HG02870 (cell line): ENCODE measurements around the gene AKAP8L.

Experiments
- ATAC-seq: cut with Tn5 transposase; IDR thresholded peaks from one replicate; pipeline ENCODE4 v1.9.1; 2021; ENCODE audit warnings: mild to moderate bottlenecking, moderate library complexity; ENCODE audit not compliant: unreplicated experiment

Gene AKAP8L

DNA sequence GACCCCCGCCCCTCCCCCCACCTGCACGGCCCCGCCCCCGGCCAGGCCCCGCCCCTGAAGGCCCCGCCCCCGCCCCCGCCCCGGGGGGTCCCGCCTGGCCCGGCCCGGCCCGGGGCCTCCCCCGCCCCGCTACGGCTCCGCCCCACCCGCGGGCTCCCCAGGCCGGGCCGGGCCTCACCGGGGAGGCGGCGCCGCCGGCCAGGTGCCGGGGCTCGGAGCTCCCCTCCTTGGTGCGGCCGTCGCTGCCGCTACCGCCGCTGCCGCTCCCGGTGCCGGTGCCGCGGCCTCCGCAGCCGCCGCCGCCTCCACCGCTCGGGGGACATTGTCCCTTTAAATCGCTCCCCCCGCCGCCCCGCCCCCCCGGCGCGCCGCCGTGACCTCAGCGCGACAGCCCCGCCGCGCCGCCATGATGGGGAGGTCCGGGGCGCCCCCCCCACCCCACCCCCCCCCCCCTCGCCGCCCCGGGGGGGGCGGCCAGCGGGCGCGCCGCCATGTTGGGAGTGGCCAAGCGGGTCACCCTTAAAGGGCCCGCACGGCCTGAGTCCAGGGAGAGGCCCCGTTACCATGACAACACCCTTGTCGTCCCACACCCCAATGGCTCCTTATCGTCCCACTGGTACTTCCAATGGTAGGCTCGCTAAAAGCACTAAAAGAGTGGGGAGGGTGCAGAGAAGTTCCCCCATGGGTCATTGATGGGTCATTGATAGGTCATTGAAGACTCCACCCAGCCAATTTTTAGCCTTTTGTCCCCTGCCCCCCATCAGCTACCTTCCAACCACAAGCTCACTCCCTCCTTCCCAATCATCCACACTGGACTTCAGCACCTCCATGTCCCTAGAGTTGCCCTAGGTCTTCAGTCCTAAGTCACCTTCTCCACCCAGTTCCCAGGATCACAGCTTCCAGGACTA, 31.1 kb upstream of the AKAP8L start, which contains the start of gene WIZ:
Gene WIZ, minus strand, starts transcription at position 337 of the 908 bp plus-strand sequence. CDS start 1,649 bp downstream, outside the sequence.
- peak; percentile 47 for ATAC-seq

DNA sequence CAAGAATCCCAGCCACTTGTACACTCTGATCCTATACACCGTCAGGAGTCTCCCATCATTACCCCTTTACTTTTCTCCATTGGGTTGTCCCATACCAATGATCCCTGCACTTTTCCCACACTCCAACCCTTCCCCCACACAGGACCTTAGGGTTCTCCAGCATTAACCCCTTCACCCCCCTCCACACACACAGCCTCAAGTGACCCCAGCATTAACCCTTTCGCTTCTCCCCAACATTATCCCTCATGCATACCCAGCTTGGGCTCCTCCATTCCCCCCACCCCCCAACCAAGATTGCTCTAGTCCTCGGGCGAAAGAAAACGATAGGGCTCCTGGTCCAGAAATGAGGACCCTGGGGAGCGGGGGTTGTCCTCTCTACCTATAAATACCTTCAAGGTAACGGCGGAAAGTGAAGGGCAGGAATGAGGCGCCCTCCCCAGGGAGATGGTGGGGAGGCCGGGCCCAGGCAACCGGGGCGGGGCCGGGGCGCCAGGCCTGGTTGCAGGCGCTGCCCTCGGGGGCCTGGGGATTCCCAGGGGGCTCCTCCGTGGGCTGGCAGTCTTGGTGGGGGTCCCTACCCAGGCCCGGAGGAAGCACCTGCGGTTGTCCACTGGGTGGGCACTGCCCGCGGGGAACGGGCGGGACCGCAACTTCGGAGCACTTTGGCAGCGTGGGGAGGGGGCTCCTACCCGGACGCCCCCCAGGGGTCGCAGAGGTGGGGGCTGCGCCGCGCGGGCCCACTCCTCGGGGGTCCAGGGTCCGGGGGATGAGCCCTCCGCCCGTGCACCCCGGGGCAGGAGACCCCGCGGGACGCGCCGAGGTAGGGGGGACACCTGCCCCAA, 30.2 kb upstream of the AKAP8L start:
- no peak for ATAC-seq

DNA sequence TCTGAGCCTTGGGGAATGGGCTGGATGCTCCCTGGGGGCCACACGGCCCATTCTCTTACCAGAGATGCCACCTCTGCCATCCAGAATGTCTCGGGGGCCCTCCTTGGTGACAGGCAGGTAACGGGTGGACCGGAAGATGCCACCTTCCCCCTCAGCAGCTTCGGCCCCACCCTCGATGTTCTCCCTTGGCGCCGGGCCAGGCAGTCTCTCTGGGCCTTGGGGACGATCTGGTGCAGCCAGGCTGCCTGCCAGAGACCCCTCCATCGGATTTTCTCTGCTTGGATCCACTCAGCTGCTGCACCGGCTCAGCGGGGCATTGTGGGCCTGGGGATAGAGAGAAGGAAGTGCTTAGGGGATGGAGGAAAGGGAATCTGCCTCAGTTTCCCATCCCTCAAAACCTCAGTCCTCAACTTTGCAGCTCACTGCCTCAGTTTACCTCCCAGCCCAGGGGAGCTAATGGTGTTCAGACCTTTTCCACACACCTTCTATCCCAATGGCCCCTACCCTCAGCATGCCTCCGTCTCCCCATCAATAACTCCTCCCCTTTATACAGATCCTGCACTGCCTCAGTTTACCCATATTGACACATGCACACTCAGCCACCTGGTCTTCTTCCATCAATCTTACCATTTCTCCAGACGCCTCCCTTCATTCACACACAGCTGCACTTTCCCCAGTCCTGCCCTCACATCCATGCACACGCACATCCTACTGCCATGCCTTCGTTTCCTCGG, 29.4 kb upstream of the AKAP8L start:
- ATAC-seq, result no peak

DNA sequence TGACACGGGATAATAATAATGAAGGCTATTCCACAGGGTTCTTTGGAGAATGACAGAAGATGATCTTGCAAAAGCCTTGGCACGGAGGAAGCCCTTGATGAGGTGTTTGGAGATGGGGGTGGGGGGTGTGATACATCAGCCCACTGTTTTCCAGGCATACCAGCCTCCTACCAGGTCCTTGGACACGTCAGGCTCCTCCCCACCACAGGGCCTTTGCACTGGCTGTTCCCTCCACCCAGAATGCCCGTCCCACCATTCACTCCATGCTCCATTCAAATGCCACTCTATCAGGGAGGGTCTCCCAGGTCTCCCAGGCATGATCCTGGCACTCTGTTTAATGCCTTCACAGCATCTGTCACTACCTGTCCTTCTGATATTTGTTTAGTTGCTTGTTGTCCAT, 28.3 kb upstream of the AKAP8L start:
- ATAC-seq, result no peak

DNA sequence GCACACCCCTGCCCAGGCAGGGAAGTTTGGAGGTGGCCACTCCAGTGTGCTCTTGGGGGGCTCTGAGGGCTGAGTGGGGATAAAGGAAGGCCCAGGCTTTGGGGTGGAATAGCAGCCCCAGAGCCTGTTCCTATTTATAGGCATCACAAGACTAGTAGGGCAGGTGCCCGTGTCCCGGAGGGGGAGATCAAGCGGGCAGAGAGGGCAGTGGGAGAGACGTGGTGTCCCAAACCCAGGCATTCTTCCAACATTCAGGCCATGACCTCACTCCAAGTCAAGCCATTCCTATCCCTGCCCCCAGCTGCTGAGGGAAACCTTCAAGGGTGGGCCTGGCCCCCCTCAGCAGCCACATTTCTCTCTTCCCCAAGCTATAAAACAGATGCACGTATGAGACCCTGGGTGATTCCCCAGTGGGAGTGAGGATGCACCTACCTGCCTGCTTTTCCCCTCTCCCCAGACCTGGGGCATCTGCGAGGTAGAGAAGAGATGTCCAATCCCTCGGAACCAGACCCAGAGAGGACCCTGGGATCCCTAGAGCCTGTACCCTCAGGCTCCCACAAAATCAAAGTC, 27.1 kb upstream of the AKAP8L start:
- no peak for ATAC-seq

DNA sequence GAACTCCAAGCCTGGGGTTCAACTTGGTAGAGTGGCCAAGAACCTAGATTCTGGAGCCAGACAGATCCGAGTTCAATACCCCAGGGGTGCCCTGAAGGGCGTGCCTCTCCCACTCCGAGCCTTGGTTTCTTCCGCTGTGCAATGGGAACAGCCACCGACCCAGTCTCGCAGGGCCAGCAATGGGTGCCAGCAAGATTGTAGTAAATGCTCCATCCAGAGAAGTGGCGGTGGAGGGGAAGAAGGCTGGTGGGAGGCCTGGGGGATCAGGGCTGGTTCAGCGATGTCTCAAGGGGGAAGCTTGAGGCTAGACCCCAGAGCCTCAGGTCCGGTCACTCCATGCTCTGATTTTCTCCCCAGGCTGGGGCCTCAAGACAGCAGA, 26.4 kb upstream of the AKAP8L start:
- ATAC-seq, result no peak

DNA sequence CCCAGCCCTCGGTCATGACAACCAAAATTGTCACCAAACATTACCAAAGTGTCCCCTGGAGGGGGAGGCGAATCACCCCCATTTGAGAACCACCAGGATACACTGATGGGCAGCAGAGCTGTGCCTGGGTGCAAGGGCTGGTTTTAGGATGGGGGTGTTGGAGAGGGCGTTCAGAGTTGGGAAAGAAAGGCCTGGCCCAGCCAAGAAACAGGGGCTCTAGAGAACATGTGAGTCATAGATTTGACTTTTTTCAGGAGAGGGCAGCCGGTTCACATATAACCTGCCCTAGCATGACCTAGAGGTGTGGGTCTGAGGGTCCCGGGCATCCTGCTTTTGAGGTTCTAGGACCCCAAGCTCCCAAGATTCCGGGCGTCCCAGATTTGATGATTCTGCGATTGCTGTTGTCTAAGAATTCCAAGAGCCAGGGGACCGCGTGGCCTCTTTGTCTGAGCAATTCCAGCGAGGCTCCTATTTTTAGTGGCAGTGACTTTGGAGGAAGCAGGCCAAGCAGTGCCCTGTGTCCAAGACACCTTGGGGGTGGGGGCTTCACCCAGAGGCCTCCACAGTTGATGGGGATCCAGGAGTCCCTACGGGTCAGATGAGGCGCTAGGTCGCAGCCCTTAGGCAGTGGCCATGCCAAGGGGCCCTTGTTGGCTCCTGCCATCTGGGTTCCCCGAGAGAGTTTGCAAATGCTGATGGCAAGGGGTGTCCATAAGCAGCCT, 25.9 kb upstream of the AKAP8L start:
- no peak for ATAC-seq

DNA sequence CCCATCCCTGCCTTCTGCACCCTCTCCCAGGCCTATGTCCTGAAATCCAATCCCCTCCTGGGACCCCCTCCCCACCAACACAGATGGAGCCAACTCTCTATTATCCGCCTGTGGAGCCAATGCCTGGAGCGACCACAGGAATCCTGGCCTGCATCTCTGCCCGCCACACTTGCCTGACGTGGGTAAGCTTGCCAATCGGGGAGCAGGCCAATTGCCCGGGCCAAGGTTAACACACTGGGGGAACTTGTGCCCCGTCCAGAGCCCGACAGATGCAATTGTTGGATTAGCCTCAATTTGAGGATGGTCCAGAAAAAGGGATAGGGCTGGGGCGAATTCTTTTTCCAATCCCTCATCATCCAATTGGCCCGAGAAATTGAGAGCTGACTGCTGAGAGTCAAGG, 25.1 kb upstream of the AKAP8L start:
- no peak for ATAC-seq

DNA sequence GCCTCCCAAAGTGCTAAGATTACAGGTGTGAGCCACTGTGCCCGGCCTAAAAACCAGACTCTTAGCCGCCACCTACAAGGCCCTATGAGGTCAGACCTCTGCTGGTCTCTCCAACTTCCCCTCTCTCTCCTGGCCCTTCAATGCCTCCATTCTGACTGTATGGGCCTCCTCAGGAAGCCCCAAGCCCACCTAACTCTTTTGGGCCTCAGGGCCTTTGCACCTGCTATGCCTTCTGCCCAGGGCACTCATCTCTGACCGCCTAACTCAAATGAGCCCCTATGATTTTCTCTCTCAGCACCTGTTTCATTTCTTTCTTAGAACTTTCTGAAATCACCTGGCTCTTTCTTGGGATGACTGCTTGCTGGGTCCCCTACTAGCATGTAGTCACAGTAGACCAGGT, 24.5 kb upstream of the AKAP8L start:
- ATAC-seq, result no peak

DNA sequence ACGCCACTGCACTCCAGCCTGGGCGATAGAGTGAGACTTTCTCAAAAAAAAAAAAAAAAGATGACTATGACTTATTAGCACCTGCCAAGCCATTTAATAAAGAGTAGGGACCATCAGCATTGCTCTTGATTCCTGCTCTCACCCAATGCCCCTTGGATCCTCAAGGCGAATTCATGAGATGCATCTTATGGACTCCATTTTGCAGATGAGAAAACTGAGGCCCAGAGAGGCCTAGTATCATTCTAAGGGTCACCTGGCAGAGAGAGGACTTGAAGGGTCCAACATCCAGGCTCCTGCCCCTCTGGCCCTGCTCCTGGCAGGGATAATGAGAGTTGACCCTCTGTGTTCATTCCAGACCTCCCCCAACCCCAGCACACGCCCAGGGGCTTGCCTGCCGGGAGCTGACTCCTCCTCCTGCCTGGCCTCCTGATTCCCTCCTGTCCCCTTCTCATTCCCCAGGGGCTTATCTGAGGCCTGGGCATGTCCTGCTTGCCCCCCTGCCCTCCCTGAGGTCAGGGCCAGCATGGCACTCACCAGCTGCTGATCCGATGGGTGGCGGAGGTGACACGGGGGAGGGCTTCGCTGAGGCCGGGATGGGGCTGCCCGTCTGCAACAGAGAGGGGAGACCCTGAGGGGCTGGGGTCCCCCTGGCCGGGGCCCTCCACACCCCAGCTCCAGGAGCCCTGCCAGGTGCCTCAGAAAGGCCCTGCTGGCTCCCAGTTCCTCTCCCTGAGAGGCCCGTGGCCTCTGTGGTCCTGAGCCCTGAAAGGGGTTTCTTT, 23.5 kb upstream of the AKAP8L start:
- no peak for ATAC-seq

DNA sequence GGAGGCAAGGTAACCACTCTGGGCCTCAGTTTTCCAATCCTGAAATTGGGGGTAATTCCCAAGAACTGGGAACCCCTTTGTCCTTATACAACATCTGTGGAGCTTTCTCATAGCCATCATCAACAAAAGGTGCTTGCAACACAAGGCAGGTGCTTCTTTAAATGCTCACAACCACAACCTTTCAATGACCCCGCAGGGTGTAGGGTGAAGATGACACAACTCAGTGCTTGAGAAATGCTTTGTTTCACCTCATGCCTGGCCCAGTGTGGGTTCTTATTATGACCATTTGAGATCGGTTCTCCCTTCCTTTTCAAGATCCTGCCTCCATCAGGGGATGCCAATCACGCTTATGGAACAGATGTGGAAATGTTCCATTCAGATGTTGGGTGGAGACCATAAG, 22.5 kb upstream of the AKAP8L start:
- no peak for ATAC-seq

DNA sequence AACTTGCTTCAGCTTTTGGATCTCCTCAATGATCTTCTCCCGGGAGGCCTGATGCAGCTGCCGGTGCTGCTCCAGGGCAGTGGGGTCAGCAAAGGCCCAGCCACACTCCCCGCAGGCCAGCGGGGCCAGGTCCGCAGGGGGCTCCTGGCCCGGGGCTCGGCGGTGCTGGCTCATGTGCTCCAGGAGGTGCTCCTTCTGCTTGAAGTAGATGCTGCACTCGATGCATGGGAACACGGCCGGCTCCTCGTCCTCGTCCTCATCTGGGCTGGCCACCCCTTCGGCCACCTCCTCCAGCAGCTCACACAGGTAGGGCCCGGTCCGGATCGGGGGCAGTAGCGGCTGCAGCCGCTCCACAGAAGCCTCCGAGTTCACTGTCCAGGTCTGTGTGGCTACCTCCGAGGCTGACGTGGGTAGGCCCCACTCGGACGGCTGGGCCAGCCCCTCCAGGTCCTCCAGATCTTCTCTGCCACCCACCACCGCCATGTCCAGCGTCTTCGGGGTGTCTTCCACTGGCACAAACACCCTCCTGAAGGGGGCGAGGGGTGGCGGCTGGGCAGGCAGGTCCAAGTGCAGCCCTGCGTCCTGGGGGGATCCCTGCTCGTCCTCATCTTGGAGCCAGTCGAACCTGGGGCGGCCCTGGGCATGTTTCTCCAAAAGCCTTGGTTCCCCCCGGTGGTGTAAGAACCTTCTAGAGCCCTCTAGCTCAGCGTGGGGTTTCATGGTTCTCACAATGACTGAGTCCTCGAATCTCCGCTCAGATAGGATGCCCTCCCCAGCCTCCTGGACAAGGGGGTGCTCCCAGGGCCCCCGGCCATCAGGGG, 21.2 kb upstream of the AKAP8L start:
- no peak for ATAC-seq

DNA sequence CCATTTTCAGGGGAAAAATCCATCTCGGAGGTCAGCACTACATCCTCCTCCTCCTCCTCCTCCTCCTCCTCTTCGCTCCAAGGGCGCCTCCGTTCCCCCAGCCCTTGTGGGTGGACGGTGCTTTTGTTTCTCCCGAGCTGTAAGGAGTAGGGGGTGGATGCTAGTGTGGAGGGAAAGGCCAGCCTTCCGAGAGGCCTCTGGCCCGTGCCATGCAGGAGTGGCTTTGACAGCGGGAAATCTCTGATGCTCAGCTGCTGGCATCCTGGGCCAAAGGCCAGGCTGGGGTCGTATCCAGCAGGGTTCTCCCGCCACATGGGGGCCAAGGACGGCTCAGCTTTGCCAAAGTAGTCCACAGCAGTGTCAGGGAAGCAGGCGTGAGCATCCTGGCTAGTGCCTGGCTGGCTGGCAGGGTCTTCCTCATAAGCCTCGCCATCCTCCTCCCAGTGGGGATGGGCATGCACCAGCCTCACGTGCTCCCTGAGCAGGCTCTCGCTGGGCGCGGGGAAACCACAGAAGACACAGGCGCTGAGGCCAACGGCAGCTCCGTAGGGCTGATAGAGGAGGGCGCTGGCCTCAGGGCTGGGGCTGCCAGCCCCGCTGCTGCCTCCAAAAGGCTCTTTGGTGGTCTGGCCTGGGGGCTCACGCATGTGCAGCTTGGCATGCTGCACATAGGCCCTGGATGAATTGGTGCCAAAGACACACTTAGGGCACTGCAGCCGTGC, 20.5 kb upstream of the AKAP8L start:
- no peak for ATAC-seq

DNA sequence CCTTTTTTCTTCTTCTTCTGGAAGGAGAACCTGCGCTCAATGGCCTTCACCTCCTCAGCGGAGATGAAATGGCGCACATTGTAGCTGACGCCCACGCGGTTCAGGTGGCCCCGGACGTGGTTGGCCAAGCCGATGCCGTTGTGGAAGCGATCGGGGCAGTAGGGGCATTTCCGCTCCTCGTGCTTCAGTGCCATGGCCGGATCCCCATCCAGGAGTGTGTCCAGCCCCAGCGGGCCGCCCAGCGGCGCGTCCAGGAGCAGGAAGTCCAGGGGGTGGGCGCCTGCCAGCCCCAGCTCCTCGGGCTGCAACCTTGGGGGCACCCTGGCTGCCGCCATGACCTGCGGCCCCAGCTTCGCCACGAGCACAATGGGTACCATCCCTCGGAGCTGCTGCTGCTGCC, 19.8 kb upstream of the AKAP8L start:
- no peak for ATAC-seq

DNA sequence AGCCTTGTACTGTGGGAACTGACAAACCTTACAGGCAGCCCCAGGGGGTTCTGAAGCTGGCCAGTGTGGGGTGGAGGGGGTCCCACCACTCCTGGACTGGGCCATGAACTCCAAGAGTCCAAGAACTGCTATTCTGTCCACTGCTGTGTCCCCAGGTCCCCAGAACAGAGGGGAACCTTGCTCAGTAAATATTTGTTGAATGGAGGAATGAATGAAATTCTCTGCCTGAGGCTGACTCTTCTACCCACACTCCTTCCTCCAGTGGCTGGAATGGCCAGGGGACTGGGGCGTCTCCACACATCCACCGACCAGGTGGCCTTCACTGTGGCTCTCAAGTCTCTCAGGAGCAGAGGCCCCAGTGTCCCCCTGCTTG, 19.3 kb upstream of the AKAP8L start:
- no peak for ATAC-seq

DNA sequence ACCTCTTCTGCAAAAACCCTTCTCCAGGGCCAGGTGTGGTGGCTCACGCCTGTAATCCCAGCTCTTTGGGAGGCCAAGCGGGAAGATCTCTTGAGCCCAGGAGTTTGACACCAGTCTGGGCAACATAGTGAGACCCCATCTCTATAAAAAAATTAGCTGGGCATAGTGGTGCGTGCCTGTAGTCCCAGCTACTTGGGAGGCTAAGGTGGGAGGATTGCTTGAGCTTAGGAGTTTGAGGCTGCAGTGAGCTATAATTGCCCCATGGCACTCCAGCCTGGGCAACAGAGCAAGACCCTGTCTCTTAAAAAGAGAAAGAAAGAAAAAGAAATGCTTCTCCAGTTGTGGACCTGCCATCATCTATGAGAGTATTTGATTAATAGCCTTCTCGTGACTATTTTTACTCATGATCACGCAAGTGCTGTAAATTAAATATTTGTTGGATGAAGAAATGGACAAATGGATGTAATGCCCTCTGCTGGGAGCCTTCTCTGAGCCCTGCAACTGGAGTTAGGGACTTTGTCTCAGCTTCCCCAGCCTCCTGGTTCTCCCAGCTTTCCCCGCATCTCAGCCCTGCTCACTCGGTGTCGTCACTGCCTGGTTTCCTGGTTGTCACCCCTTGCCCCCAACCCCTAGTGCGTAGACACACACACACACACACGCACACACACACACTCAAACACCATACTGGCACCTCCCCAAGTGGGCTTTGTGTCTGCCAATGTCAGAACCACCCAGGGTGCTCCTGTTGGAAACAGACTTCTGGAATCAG, 18.8 kb upstream of the AKAP8L start:
- no peak for ATAC-seq

DNA sequence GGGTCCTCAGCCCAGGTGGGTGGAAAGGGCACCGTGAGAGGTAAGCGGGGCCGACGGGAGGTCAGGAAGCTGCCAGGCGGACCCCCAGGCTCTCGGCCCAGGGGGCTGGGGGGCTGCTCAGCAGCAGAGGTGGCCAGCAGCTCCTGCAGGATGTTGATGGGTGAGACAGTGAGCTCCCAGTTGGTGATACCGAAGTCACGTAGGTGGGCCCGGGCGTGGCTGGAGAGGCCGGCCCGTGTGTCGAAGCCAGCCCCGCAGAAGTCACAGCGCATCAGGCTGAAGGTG, 18.0 kb upstream of the AKAP8L start:
- ATAC-seq, result no peak
